Kidney epithelial cell (primary cell): ENCODE measurements around the gene SRBD1. TPM values are rescaled to one million over a fixed set of nuclear protein-coding genes. Genes with fewer than 3 reads are reported as not detected.

Experiments
- DNase-seq: peaks from one replicate; pipeline ENCODE4 v3.0.0-alpha.2; 2010; ENCODE audit warnings: low read depth
- H3K27me3 ChIP-seq: 2 replicates; pipeline ENCODE4 v1.6.0; 2011; ENCODE audit warnings: low read length; ENCODE audit not compliant: control insufficient read depth, insufficient read depth
- H3K36me3 ChIP-seq: 2 replicates; pipeline ENCODE4 v1.5.1; 2011; ENCODE audit warnings: low read length; ENCODE audit not compliant: control insufficient read depth, insufficient read depth
- H3K4me3 ChIP-seq: 2 replicates; pipeline ENCODE4 v1.5.1; 2011; ENCODE audit warnings: low read depth, mild to moderate bottlenecking, control low read depth, low read length
- total RNA-seq: library from RNA; depleted of rRNA; stranded (reverse); fragments of >200 nt; gene quantifications from 2 replicates; pipeline ENCODE4 v1.2.3, GENCODE V29; 2015
- TF ChIP-seq, protein P1 (sequence below): IDR thresholded peaks from 2 replicates; pipeline ENCODE4 v1.5.1; 2011; ENCODE audit warnings: mild to moderate bottlenecking, moderate library complexity, low read length, control low read depth, inconsistent platforms; ENCODE audit not compliant: insufficient read depth, poor library complexity, severe bottlenecking

The SRBD1 gene, protein sequence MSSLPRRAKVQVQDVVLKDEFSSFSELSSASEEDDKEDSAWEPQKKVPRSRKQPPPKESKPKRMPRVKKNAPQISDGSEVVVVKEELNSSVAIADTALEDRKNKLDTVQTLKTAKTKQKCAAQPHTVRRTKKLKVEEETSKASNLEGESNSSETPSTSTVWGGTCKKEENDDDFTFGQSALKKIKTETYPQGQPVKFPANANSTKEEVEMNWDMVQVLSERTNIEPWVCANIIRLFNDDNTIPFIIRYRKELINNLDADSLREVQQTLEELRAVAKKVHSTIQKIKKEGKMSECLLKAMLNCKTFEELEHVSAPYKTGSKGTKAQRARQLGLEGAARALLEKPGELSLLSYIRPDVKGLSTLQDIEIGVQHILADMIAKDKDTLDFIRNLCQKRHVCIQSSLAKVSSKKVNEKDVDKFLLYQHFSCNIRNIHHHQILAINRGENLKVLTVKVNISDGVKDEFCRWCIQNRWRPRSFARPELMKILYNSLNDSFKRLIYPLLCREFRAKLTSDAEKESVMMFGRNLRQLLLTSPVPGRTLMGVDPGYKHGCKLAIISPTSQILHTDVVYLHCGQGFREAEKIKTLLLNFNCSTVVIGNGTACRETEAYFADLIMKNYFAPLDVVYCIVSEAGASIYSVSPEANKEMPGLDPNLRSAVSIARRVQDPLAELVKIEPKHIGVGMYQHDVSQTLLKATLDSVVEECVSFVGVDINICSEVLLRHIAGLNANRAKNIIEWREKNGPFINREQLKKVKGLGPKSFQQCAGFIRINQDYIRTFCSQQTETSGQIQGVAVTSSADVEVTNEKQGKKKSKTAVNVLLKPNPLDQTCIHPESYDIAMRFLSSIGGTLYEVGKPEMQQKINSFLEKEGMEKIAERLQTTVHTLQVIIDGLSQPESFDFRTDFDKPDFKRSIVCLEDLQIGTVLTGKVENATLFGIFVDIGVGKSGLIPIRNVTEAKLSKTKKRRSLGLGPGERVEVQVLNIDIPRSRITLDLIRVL
- total RNA-seq, result 12.7 and 18.4 TPM in 2 replicates

DNA sequence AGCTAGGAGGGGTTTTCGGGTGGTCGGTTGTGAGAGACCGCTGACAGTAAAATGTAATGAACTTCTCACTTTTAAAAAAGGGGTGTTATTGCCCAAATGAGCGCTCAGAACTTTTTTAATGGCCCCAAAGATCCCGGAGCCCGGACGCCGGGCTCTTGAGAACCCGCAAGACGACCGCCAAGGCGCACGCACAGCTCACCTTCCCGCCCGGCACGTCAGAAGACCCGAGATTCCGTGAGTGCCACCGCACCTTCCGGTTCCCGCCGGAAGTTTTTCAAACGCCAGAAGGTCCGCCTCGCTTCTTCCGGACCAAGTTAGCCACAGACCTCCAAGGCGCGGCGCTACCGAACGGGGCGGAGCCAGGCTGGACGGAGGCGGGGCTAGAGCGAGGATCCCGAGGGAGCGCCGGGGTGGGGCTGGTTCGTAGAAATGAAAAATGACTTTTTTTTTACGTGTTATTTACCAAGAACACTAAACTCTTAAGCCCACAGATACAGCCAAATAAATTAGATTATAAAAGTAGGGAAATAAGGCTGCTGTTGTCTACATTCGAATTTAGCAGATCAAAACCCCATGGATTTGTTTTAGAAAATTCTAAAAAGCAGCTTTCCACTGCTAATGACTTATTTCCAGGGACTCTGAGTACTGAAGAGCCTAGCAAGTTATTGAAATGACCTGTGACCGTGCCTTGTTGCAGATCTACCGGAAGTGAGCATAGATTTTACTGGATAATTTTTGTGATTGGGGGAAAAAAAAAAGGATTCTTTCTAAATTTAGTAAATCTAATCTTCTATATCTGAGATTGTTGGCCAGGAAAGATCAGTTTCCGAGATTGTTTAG, at the start of gene SRBD1:
SRBD1 (minus strand) TSS at position 248 of the 840 bp plus-strand sequence. CDS start 5,826 bp downstream, outside the sequence.
- TF ChIP-seq, protein P1, sequence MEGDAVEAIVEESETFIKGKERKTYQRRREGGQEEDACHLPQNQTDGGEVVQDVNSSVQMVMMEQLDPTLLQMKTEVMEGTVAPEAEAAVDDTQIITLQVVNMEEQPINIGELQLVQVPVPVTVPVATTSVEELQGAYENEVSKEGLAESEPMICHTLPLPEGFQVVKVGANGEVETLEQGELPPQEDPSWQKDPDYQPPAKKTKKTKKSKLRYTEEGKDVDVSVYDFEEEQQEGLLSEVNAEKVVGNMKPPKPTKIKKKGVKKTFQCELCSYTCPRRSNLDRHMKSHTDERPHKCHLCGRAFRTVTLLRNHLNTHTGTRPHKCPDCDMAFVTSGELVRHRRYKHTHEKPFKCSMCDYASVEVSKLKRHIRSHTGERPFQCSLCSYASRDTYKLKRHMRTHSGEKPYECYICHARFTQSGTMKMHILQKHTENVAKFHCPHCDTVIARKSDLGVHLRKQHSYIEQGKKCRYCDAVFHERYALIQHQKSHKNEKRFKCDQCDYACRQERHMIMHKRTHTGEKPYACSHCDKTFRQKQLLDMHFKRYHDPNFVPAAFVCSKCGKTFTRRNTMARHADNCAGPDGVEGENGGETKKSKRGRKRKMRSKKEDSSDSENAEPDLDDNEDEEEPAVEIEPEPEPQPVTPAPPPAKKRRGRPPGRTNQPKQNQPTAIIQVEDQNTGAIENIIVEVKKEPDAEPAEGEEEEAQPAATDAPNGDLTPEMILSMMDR, result no peak
- H3K27me3 ChIP-seq, result no peaks in the 10 kb centered on the region
- H3K4me3 ChIP-seq, result peak within 1 kb of the TSS; percentile 84
- H3K36me3 ChIP-seq, result no peaks in the 10 kb centered on the region
- peak; percentile 81 for DNase-seq

DNA sequence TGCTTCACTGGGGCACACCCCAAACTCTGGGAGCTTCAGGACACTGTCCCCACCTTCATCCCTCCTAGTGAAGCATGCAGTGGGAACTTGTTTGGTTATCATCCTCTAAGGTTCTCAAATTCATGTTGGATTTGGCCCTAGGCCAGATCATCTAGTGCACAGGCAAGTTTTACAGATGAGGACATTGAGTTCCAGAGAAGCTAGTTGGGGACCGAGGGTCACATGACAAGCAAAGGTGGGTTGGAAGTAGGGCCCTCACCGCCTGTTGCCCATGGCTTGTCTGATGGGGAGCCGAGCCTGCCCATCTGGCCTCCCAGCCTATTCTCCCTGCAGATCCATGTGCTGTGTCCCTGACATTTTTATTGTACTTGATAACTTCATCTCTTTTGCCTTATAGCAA, 43.2 kb upstream of the SRBD1 start:
- TF ChIP-seq, protein P1, result no peak
- no peaks in the 10 kb centered on the region for H3K36me3 ChIP-seq

DNA sequence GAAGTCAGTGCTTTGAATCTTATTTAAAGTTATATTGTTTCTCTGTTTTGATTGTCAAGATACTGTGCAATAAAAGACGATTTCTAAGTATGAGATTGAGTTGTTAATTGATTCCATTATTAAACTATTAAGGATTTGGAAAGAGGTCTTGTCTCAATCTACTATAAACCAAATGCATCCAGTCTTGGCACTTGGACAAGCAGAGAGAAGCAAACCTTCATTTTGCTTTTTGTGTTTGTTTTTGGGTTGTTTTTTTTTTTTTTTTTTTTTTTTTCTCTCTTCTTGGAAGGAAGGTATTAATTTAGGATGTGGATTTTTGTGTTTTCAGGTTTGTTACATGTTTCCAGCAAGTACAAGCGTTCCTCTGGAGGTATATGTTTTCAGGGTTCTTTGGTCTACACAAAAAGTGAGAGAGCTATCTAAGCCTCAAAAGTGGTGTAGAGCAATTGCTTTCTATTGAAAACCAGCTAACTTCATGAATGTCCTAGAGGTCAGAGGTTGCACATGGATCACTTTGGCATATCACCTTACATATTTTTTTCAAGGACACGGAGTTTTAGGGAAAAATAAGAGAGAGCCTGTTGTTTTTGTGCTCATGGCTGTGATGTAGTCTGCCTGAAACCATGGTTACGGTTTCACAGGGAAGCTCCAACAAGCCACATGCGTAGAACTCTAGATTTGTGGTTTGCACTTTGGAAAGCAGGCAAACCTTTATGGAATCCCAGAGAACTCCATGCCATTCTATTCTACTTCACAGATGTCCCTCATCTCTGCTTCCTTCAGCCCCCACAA, 42.3 kb upstream of the SRBD1 start:
- no peak for DNase-seq
- no peak overlapping the region for H3K4me3 ChIP-seq

More for the DNA sequence above, 43.2 kb upstream of the SRBD1 start:
- Histone ChIP-seq H3K4me3 (no peak overlapping the region), H3K27me3 (no peaks in the 10 kb centered on the region)
- DNase-seq, result no peak

DNA sequence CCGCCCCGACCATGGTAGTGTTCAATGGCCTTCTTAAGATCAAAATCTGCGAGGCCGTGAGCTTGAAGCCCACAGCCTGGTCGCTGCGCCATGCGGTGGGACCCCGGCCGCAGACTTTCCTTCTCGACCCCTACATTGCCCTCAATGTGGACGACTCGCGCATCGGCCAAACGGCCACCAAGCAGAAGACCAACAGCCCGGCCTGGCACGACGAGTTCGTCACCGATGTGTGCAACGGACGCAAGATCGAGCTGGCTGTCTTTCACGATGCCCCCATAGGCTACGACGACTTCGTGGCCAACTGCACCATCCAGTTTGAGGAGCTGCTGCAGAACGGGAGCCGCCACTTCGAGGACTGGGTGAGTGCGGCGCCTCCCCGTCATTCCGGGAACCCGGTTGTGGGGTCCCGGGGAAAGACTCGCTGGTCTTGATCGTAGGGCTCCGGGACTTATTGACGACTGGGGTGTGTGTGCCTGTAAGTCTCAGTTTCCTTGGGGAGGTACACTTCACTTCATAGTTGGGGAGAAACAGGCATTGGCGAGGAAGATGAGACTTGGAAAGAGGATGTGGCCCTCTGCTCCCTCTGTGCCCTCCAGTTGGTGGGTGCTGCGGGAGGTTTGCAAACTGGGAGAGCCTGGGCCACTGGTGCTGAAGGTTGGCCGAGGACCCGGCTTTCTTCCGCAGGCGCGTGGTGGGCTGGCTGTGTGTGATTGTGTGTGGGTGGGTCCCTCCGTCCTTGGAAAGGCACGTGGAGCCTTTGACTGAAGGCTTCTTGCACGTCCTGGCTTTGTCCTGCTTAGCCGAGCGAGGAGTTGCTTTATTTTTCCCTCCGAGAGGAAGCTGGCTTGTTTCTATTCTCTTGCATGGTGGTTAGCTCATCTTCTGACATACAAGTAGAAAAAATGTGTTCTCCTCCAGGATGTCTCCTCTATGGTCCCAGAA, 41.3 kb upstream of the SRBD1 start:
- DNase-seq, result no peak
- peak overlapping the region; percentile 68 for H3K4me3 ChIP-seq
- H3K36me3 ChIP-seq, result no peaks in the 10 kb centered on the region
- TF ChIP-seq, protein P1, result no peak
- no peaks in the 10 kb centered on the region for H3K27me3 ChIP-seq

More for the DNA sequence above, 42.3 kb upstream of the SRBD1 start:
- Histone ChIP-seq H3K36me3 (no peaks in the 10 kb centered on the region), H3K27me3 (no peaks in the 10 kb centered on the region)
- TF ChIP-seq, protein P1, result no peak
